GM06990 (cell line): Measurements from ENCODE around the gene AKAIN1.

Experiments used
- DNase-seq: peaks from one replicate; pipeline ENCODE4 v3.0.0-alpha.2; 2011; ENCODE audit not compliant: insufficient read length; ENCODE audit errors: extremely low read depth
- H3K27me3 ChIP-seq: replicated peaks from 2 replicates; pipeline ENCODE4 v1.6.0; 2011; ENCODE audit warnings: low read length; ENCODE audit not compliant: control insufficient read depth, insufficient read depth
- H3K36me3 ChIP-seq: 2 replicates; pipeline ENCODE4 v1.5.1; 2011; ENCODE audit warnings: low read length; ENCODE audit not compliant: control insufficient read depth, insufficient read depth
- H3K4me3 ChIP-seq: replicated peaks from 2 replicates; pipeline ENCODE4 v1.5.1; 2011; ENCODE audit warnings: low read depth, mild to moderate bottlenecking, control low read depth, low read length
- CTCF ChIP-seq: IDR thresholded peaks from 2 replicates; pipeline ENCODE4 v1.5.1; 2011; ENCODE audit warnings: low read length, control low read depth, mild to moderate bottlenecking, inconsistent platforms; ENCODE audit not compliant: insufficient read depth, poor library complexity, severe bottlenecking

The AKAIN1 gene

DNA sequence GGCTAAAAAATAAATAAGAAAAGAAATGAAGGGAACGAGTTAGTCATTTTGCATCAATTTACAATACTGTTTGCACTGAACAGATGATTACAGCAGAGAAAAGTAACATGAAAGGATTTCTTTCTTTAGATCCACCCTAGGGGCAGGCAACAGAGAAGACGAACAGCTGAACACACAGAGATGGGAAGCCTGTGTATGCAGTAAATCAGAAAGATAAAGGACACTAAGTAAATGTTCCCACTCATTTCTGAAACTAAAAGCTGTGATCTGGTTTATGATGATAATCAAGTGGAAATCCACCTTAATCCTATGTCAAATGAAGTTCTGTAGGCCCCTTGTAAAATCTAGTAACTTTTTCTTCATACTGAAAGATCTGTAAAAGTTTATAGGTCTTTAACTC is 54.2 kb downstream of the AKAIN1 start:
- TF ChIP-seq CTCF, result no peak
- Histone ChIP-seq H3K4me3 (no peak overlapping the region), H3K36me3 (no peaks in the 10 kb centered on the region), H3K27me3 (no peaks in the 10 kb centered on the region)
- DNase-seq, result no peak

GRCh38 chr18:5142131-5142530 is 54.9 kb downstream of the AKAIN1 start:
- no peak for DNase-seq
- TF ChIP-seq CTCF, result no peak
- no peaks in the 10 kb centered on the region for H3K36me3 ChIP-seq
- H3K27me3 ChIP-seq, result no peaks in the 10 kb centered on the region
- H3K4me3 ChIP-seq, result no peak overlapping the region

GRCh38 chr18:5137261-5137660 is 59.8 kb downstream of the AKAIN1 start:
- H3K4me3 ChIP-seq, result no peak overlapping the region
- no peaks in the 10 kb centered on the region for H3K36me3 ChIP-seq
- H3K27me3 ChIP-seq, result no peaks in the 10 kb centered on the region
- TF ChIP-seq CTCF, result no peak
- no peak for DNase-seq

DNA sequence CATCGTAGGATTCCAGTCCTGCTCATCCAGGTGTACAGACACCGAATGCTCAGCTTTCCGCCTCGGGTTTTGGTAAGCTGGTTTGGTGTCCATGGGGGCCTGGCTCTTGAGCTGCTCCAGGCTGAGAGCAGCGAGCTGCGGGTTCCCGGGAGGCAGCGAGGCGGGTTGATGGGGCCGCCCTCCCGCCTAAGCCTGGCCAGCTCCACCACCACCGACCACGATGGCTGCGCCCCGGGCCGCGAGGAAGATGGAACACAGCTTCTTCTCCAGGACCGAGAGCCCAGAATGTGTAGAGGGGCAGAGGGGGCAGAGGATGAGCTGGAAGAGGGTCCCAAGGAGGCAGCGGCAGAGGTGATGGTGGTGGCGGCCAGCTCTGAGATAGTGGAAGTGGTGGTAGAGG is 64.1 kb downstream of the AKAIN1 start:
- no peak overlapping the region for H3K4me3 ChIP-seq
- H3K27me3 ChIP-seq, result no peaks in the 10 kb centered on the region
- H3K36me3 ChIP-seq, result no peaks in the 10 kb centered on the region
- no peak for DNase-seq
- no peak for TF ChIP-seq CTCF

GRCh38 chr18:5122272-5122671 is 74.8 kb downstream of the AKAIN1 start:
- H3K27me3 ChIP-seq, result no peaks in the 10 kb centered on the region
- H3K4me3 ChIP-seq, result no peak overlapping the region
- no peaks in the 10 kb centered on the region for H3K36me3 ChIP-seq
- TF ChIP-seq CTCF, result no peak
- DNase-seq, result no peak

DNA sequence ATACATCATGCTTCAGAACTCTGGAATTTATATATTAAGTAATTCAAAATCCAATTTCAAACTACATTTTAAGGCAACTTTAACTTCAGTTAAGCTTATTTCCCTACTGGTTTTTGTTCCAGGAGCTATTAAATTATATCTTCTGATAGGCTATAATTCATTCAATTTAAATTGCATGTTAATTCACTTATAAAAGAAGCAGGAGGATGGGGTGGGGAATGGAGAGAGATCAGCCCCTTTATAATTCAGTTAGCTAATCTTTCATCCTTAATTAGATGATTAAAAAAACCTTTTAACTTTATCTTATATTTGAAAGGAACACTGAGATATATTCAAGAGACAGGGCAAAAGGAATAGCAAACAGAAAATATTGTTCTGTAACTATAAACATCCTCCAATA is 86.8 kb downstream of the AKAIN1 start:
- Histone ChIP-seq H3K27me3 (peaks cover 1% of the 10 kb centered on the region; the same call in 1 of the 2 replicates), H3K36me3 (no peaks in the 10 kb centered on the region), H3K4me3 (no peak overlapping the region)
- DNase-seq, result no peak
- TF ChIP-seq CTCF, result no peak
